Activated CD4-positive, alpha-beta T cell treated with anti-CD3 and anti-CD28 coated beads, Interleukin-2, amount 50 U/mL, for 4 hours (primary cell): ENCODE data around the gene NUP93.

ENCODE experiments used
- DNase-seq, 2 experiments: peaks; one replicate each; pipeline ENCODE4 v3.0.0-alpha.2; 2020

The NUP93 gene

GRCh38 chr16:56747486-56748045 is 17.6 kb downstream of the NUP93 start:
- no peak for DNase-seq

DNA sequence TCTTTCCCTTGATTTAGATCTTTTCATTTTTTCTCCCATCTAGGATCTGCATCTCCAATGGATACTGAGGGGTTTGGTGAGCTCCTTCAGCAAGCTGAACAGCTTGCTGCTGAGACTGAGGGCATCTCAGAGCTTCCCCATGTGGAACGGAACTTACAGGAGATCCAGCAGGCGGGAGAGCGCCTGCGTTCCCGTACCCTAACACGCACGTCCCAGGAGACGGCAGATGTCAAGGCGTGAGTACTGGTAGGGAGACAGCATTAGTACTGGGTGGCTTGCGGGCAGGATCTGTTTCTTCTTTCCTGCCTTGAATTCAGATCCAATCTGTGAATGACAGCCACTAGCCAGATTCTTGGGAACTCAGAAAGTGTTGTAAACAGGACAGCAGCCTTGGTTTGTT is 18.3 kb downstream of the NUP93 start:
- no peak for DNase-seq

DNA sequence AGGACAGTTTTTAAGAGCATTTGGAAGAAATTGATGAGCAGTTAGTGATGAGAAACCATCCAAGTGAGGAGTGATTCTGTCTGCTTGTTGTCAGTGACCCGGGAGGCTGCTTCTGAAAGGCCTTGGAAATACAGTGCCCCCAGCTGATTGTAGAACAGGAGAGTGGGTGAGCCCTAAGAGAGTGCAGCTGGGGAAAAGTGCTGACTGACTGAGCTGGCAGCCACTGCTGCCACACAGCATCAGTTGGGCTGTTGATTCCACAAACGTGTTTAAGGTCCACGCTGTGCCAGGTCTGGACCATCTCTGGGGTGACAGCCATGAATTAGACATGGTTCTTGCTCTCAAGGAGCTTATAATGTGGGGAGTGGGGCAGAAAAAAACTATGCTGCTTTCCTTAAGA is 18.9 kb downstream of the NUP93 start:
- DNase-seq = no peak

- DNase-seq = no peak
These were observed 20.0 kb downstream of the NUP93 start for GRCh38 chr16:56749672-56750491.

GRCh38 chr16:56753410-56753809 is 23.5 kb downstream of the NUP93 start:
- no peak for DNase-seq

DNA sequence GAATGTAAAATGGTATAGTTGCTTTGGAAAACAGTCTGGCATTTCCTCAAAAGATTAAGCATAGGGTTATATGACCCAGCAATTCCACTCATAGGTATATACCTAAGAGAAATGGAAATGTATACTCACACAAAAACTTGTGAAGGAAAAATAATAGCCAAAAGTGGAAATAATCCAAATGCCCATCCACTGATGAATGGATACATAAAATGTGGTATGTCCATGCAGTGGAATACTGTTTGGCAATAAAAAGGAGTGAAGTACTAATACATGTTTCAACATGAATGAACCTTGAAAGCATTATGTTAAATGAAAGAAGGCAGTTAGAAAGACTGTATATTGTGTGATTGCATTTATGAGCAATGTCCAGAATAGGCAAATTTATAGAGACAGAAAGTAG is 25.1 kb downstream of the NUP93 start:
- DNase-seq = no peak

DNA sequence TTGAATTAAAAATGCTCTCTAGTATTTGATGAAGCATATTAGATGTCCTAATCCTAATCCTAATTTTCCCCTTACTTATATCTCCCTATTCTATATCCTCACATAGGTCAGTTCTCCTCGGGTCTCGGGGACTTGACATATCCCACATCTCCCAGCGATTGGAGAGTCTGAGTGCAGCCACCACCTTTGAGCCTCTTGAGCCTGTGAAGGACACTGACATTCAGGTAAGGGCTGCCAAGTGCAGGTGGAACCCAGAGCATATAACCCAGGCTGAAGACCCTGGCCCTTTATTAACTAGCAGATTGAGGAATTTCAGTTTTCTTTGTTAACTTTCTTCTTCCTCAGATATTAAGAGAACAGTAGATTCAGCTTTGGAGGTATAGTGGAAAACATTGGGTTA is 28.5 kb downstream of the NUP93 start:
- DNase-seq = no peak

GRCh38 chr16:56758930-56759329 is 29.0 kb downstream of the NUP93 start:
- no peak for DNase-seq

GRCh38 chr16:56763291-56763916 is 33.5 kb downstream of the NUP93 start:
- peak in 1 of 2 experiments; percentile 2 for DNase-seq

DNA sequence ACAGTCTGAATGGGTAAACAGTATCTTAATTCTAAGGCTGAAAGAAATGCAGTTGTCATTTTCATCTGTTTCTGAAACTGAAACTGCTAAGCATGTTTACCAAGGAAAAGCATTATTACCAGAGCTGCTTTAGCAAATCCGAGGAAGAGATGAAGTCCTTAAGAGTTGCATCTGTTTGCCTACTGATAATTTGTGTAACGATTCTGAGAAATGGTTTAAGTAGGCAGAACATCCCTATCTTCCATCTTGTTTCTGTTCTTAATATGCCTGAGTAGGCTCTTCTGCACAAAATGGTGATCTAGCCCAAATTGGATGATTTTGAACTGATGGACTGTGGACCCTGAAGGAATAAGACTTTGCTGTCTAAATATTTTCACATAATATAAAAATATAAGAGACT is 34.9 kb downstream of the NUP93 start:
- DNase-seq = no peak

- no peak for DNase-seq
These were observed 36.0 kb downstream of the NUP93 start for GRCh38 chr16:56765949-56766348.

DNA sequence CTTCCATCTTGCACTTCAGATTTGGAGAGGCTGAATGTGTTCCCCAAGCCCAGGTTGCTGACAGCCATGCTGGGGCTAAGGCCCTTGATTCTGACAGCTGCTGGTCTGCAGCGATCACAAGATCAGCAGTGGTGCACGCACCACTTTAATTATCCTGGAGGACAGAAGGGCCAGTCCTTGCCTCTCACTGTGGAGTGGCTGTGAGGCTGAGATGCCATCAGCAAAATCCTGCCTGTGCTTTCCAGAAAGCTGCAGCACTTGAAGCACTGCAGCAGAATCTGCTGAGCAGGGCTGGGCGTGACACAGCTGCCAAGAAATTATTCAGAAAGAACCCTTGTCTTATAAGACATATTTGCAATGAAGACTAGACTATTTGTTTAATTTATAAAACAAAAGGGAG is 37.1 kb downstream of the NUP93 start:
- no peak for DNase-seq

- no peak for DNase-seq
These were observed 39.7 kb downstream of the NUP93 start for GRCh38 chr16:56769677-56770076.

GRCh38 chr16:56771558-56772279 is 41.8 kb downstream of the NUP93 start:
- no peak for DNase-seq

DNA sequence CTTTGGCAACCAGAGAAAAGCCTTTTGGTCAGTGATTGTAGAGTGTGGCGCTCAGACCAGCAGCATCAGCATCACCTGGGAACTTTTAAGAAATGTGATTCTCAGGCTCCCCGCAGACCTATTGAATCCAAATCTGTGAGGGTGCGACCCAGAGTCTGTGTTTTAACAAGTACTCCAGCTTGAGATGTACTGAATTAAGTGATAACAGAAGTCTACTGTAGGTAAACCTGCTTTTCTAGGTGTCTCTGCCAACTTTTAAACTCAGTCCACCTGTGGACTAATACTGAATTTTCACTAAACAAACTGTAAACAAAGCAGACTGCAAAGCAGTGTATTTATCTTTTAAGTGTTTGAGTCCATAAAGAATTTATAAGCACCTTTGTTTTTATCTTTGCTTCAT is 43.6 kb downstream of the NUP93 start:
- no peak for DNase-seq

- DNase-seq = no peak
These were observed 44.2 kb downstream of the NUP93 start for GRCh38 chr16:56774016-56774680.

DNA sequence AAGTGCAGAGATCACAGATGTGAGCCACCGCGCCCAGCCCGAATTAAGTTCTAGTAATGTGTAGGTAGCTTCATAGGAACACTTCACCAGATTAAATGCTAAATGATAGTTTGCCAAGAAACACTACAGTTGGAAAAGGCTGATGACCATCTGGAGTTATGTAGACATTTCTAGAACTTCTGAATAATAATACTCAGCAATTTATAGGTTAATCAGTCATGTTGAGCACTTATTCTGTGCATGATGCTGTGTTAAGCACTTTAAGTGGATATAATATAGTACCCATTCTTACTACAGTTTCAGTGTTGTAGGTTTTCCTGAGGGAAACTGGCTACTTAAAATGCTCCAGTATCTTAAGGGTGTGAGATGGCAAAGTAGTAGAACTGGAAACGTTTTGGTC is 45.2 kb downstream of the NUP93 start:
- DNase-seq = no peak

GRCh38 chr16:56776562-56776961 is 46.6 kb downstream of the NUP93 start:
- no peak for DNase-seq

DNA sequence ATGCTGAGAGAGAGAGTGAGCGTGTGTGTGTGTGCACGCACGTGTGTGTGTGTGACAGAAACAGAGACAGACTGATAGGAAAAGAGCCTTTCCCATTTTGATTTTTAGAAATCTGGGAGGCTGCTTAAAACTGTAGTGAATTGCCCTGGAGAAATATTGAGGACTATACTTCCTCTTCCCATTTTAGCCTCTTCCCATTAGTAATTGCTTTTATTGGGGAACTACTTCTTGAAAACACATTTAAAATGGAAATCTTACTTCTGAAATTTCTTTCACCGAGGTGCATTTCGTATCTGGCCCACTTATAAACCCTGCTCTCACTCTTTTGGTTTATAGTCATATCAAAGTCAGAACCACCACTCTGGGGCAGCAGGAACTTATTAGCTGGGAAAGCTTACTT is 47.1 kb downstream of the NUP93 start:
- DNase-seq = no peak

DNA sequence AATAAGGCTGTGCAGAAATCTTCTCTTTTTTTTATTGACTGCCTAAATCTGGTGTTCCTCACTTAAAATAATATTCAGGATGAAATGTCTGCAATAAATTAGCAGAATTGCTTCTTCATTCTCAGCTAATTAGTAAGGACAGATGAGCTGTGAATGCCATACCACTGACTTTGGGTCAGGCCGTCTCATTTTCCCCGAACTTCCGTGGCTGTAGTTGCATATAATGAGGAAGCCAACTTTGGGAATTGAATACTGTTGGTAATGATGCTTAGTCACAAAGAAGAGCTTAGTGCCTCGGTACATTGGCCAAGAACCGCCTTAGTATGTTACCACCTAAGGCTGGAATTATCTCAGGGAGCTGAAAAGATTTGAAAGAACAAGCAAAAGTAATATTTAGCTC is 47.6 kb downstream of the NUP93 start:
- no peak for DNase-seq

DNA sequence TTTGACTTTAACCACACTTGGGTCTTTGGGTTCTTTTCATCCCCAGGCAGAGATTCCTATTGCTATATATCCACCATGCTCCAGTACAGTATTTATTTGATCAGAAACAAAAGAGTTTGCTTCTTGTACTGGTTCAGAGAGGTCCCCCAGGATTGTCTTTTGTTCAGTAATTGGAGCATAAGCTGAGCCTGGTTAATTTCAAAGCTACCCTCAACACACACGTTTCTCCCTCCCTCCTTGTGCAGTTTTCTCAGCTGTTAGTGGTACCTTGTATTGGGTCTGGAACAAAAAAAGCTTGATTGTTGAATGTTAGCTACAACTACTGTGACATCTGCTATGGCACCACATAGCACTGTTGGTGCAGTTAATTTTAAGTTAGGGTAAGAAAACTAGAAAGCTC is 50.0 kb downstream of the NUP93 start:
- no peak for DNase-seq

DNA sequence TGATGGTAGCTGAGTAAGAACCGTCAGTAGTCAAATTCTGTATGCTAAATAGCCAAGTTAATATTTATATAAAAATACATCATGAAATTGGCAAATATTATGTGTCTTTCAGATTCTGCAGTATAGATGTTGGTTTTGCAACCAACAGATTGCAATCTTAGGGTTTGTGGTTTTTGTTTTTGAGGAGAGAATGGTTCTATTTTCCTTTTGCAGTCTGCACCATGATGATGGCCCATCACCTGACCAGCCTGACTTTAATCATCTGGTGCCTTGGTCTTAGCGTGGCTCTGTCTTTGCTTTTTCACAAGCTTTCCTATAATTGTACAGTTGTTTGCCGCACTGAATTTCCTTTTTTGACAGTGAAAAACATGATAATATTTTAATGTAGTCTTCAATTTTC is 50.7 kb downstream of the NUP93 start:
- DNase-seq = no peak

DNA sequence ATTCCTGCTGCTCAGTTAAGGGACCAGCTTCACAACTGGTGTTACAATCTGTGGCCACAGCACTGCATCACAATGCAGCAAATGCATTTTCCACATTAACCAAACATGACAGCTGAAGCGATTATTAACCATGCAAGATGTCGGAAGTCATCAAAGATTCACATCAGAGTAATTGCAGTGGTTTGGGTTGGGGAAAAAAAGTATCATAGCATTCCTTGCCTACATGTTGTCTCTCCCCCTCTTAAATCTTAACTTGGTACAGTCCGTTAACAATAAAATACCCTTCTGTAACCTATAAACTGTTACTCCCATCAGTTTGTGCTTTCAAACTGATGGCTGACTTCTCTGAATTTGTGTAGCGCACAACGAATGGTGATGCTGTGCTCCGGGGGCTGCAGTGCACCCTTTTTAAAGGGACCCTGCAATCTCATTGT is 51.6 kb downstream of the NUP93 start:
- DNase-seq = no peak
